ENCODE data around the gene MEX3C. TPM values are rescaled to one million over a fixed set of nuclear protein-coding genes. Genes with fewer than 3 reads are reported as not detected.

The MEX3C gene
- total and polyA plus RNA-seq, 2 donors (not counting 1 experiment from before 2014, with no cell fraction given): 29.1 to 92.4 TPM

GRCh38 chr18:51184091-51184457 lies 13.4 kb downstream of the MEX3C start:
- Mint-ChIP-seq H3K4me3 (no peak overlapping the region), H3K27me3 (no peaks in the 10 kb centered on the region), H3K27ac (no peak overlapping the region), H3K9me3 (ENCODE audit: insufficient read depth) (no peaks in the 10 kb centered on the region), H3K4me1 (peaks cover 71% of the 10 kb centered on the region)
- Histone ChIP-seq H3K4me2 (replicated peaks; ENCODE audit: low read depth, low read length, poor library complexity, severe bottlenecking) (no peak overlapping the region), H3K36me3 (replicated peaks in 1 of 2; ENCODE audit: control extremely low read depth in 1 of 2, control insufficient read depth in 1 of 2, extremely low read depth in 1 of 2, insufficient read depth in 2 of 2, low read length in 1 of 2) (peaks cover 3 to 28% of the 10 kb centered on the region in 2 experiments), H3K9me3 (ENCODE audit: control extremely low read depth in 1 of 3, control insufficient read depth in 2 of 3, insufficient read depth in 1 of 3, low read length in 2 of 3) (no peaks in the 10 kb centered on the region), H2AFZ (ENCODE audit: insufficient read depth, low read depth, low read length, poor library complexity, severe bottlenecking) (no peak overlapping the region), H3K27ac (ENCODE audit: low read length in 2 of 2) (no peak overlapping the region), H3K4me1 (ENCODE audit: control insufficient read depth in 2 of 2, insufficient read depth in 2 of 2, low read length in 2 of 2) (peaks cover 16 to 30% of the 10 kb centered on the region in 2 donors), H3K4me3 (ENCODE audit: control extremely low read depth in 1 of 5, extremely low read depth in 1 of 5, insufficient read depth in 1 of 5, low read depth in 2 of 5, low read length in 4 of 5) (no peak overlapping the region), H3K9ac (ENCODE audit: low read length) (no peak overlapping the region), H3K79me2 (ENCODE audit: control insufficient read depth, insufficient read depth, low read length) (peaks cover 100% of the 10 kb centered on the region), H4K20me1 (ENCODE audit: control insufficient read depth, insufficient read depth, low read length, poor library complexity, severe bottlenecking) (peaks cover 75% of the 10 kb centered on the region), H3K27me3 (replicated peaks in 1 of 4; ENCODE audit: control extremely low read depth in 1 of 4, control insufficient read depth in 3 of 4, insufficient read depth in 4 of 4, low read length in 3 of 4) (no peaks in the 10 kb centered on the region)
- ChIA-PET POLR2A (interaction anchor here (1.6 kb wide), 1 partner anchor 31 kb away, joined by 3 read pairs; no protein-coding TSS in a partner anchor), CTCF (no interaction called here)
- no peak for ATAC-seq (ENCODE audit: low read depth)
- WGBS (ENCODE audit: insufficient coverage): no CpG with 5 or more reads among the region's 1 CpG
- no peak for TF ChIP-seq CTCF (IDR thresholded peaks at IDR 0.05)
- no peak for TF ChIP-seq EZH2 (IDR thresholded peaks at IDR 0.05; ENCODE audit: borderline replicate concordance, insufficient read depth, low read depth, low read length, poor library complexity, severe bottlenecking)
- intact Hi-C loops (cut with micrococcal nuclease): no loop called here
- no peak for DNase-seq

- Histone ChIP-seq H3K79me2 (ENCODE audit: control insufficient read depth, insufficient read depth, low read length) (peaks cover 100% of the 10 kb centered on the region), H3K9ac (ENCODE audit: low read length) (no peak overlapping the region), H2AFZ (ENCODE audit: insufficient read depth, low read depth, low read length, poor library complexity, severe bottlenecking) (no peak overlapping the region), H3K9me3 (ENCODE audit: control extremely low read depth in 1 of 3, control insufficient read depth in 2 of 3, insufficient read depth in 1 of 3, low read length in 2 of 3) (no peaks in the 10 kb centered on the region), H3K4me2 (replicated peaks; ENCODE audit: low read depth, low read length, poor library complexity, severe bottlenecking) (no peak overlapping the region), H4K20me1 (ENCODE audit: control insufficient read depth, insufficient read depth, low read length, poor library complexity, severe bottlenecking) (peaks cover 77% of the 10 kb centered on the region), H3K4me3 (ENCODE audit: control extremely low read depth in 1 of 5, extremely low read depth in 1 of 5, insufficient read depth in 1 of 5, low read depth in 2 of 5, low read length in 4 of 5) (no peak overlapping the region), H3K27ac (ENCODE audit: low read length in 2 of 2) (no peak overlapping the region), H3K27me3 (replicated peaks in 1 of 4; ENCODE audit: control extremely low read depth in 1 of 4, control insufficient read depth in 3 of 4, insufficient read depth in 4 of 4, low read length in 3 of 4) (no peaks in the 10 kb centered on the region), H3K36me3 (replicated peaks in 1 of 2; ENCODE audit: control extremely low read depth in 1 of 2, control insufficient read depth in 1 of 2, extremely low read depth in 1 of 2, insufficient read depth in 2 of 2, low read length in 1 of 2) (peaks cover 3 to 28% of the 10 kb centered on the region in 2 experiments), H3K4me1 (ENCODE audit: control insufficient read depth in 2 of 2, insufficient read depth in 2 of 2, low read length in 2 of 2) (peaks cover 16 to 25% of the 10 kb centered on the region in 2 donors)
- Mint-ChIP-seq H3K9me3 (ENCODE audit: insufficient read depth) (no peaks in the 10 kb centered on the region), H3K27me3 (no peaks in the 10 kb centered on the region), H3K4me3 (no peak overlapping the region), H3K4me1 (peaks cover 67% of the 10 kb centered on the region), H3K27ac (no peak overlapping the region)
- ATAC-seq (ENCODE audit: low read depth): no peak
- intact Hi-C loops (cut with micrococcal nuclease): no loop called here
- no peak for TF ChIP-seq CTCF (IDR thresholded peaks at IDR 0.05)
- no peak for TF ChIP-seq EZH2 (IDR thresholded peaks at IDR 0.05; ENCODE audit: borderline replicate concordance, insufficient read depth, low read depth, low read length, poor library complexity, severe bottlenecking)
- no peak for DNase-seq
- ChIA-PET CTCF (interaction anchor here (0.5 kb wide), 1 partner anchor 321 kb away, joined by 4 read pairs; no protein-coding TSS in a partner anchor), POLR2A (interaction anchor here (0.6 to 1.6 kb wide), 2 partner anchors 30 to 31 kb away, joined by 3 read pairs; no protein-coding TSS in a partner anchor)
- no CpG with 5 or more reads among the region's 1 CpG for WGBS (ENCODE audit: insufficient coverage)
These were observed 13.9 kb downstream of the MEX3C start for GRCh38 chr18:51183372-51184090.
